CD4-positive, CD25-positive, alpha-beta regulatory T cell (primary cell): ENCODE results near the gene AGAP1. TPM values are rescaled to one million over a fixed set of nuclear protein-coding genes. Genes with fewer than 3 reads are reported as not detected.

Experiments
- ATAC-seq, 2 donors: fragments of 150-1000 bp; cut with Tn5 transposase; one replicate each; pipeline ENCODE4 v1.10.0; 2021; ENCODE audit warnings: low read depth in 2 of 2, moderate number of reproducible peaks in 2 of 2, moderate library complexity in 1 of 2
- DNase-seq, 3 donors: peaks; one replicate each; pipeline versions ENCODE4 v3.0.0 to v3.0.0-alpha.2; 2012 to 2022; ENCODE audit warnings: mixed read lengths in 1 of 3
- H3K27ac ChIP-seq: one replicate; pipeline ENCODE4 v1.7.0; 2013; ENCODE audit warnings: mild to moderate bottlenecking, low read length; ENCODE audit not compliant: insufficient read depth, poor library complexity, severe bottlenecking
- H3K27me3 ChIP-seq: one replicate; pipeline ENCODE4 v1.7.0; 2013; ENCODE audit warnings: low read length; ENCODE audit not compliant: control insufficient read depth, insufficient read depth
- H3K36me3 ChIP-seq: one replicate; pipeline ENCODE4 v1.7.0; 2013; ENCODE audit warnings: mild to moderate bottlenecking, low read length, moderate library complexity; ENCODE audit not compliant: control insufficient read depth, insufficient read depth
- H3K4me1 ChIP-seq: 2 replicates; pipeline ENCODE4 v1.7.0; 2013; ENCODE audit warnings: mild to moderate bottlenecking, low read length; ENCODE audit not compliant: insufficient read depth, control insufficient read depth, poor library complexity, severe bottlenecking
- H3K4me3 ChIP-seq: one replicate; pipeline ENCODE4 v1.7.0; 2013; ENCODE audit warnings: low read depth, mild to moderate bottlenecking, low read length, moderate library complexity
- H3K9me3 ChIP-seq, 2 experiments: 1 replicate in 1 of 2; 2 replicates in 1 of 2; pipeline ENCODE4 v1.7.0; 2013; ENCODE audit warnings: low read length in 2 of 2, mild to moderate bottlenecking in 1 of 2, moderate library complexity in 1 of 2; ENCODE audit not compliant: control insufficient read depth in 2 of 2
- H3K27ac Mint-ChIP-seq, 3 donors: one replicate each; pipeline ENCODE4 v1.8.0; 2020 to 2022; ENCODE audit warnings: mild to moderate bottlenecking in 3 of 3, mixed read lengths in 3 of 3, moderate library complexity in 2 of 3
- H3K27me3 Mint-ChIP-seq: one replicate; pipeline ENCODE4 v1.8.0; 2022; ENCODE audit warnings: mild to moderate bottlenecking, mixed read lengths
- H3K36me3 Mint-ChIP-seq: one replicate; pipeline ENCODE4 v1.8.0; 2020; ENCODE audit warnings: mixed read lengths
- H3K4me1 Mint-ChIP-seq, 4 donors: one replicate each; pipeline ENCODE4 v1.8.0; 2020 to 2022; ENCODE audit warnings: mixed read lengths in 4 of 4, mild to moderate bottlenecking in 1 of 4
- H3K4me3 Mint-ChIP-seq, 4 donors: one replicate each; pipeline ENCODE4 v1.8.0; 2020 to 2022; ENCODE audit warnings: mild to moderate bottlenecking in 4 of 4, mixed read lengths in 4 of 4, moderate library complexity in 3 of 4
- H3K9me3 Mint-ChIP-seq, 7 donors: one replicate each; pipeline ENCODE4 v1.8.0; 2020 to 2022; ENCODE audit warnings: mixed read lengths in 7 of 7, mild to moderate bottlenecking in 3 of 7, moderate library complexity in 2 of 7
- polyA plus RNA-seq, 4 donors: library from polyadenylated mRNA; unstranded; fragments of 300-500 nt; fragmentation: Illumina TruSeq; gene quantifications; one replicate each; pipeline ENCODE4 v1.2.3, GENCODE V29; 2021
- total RNA-seq: library from RNA; stranded (reverse); gene quantifications from one replicate; pipeline ENCODE4 v1.2.3, GENCODE V29; 2022

The AGAP1 gene
- total and polyA plus RNA-seq, 5 donors from 2014 or later = 0.99 TPM; not detected in 4

- no peak for ATAC-seq
- H3K27me3 Mint-ChIP-seq = peaks cover 44% of the 10 kb centered on the region
- peaks cover 0 to 3% (median 0%) of the 10 kb centered on the region in 4 donors for H3K4me1 Mint-ChIP-seq
- no peak overlapping the region for H3K4me3 Mint-ChIP-seq
- no peak overlapping the region for H3K27ac Mint-ChIP-seq
- no peaks in the 10 kb centered on the region for H3K27me3 ChIP-seq
- no peaks in the 10 kb centered on the region for H3K36me3 Mint-ChIP-seq
- no peak for DNase-seq
- no peaks in the 10 kb centered on the region for H3K4me1 ChIP-seq
- H3K4me3 ChIP-seq = no peak overlapping the region
- H3K36me3 ChIP-seq = no peaks in the 10 kb centered on the region
- no peak overlapping the region for H3K27ac ChIP-seq
- no peaks in the 10 kb centered on the region for H3K9me3 ChIP-seq
- H3K9me3 Mint-ChIP-seq = peaks cover 0 to 4% (median 0%) of the 10 kb centered on the region in 7 donors
Measured at GRCh38 chr2:236159778-236160170, 665.9 kb downstream of the AGAP1 start.

DNA sequence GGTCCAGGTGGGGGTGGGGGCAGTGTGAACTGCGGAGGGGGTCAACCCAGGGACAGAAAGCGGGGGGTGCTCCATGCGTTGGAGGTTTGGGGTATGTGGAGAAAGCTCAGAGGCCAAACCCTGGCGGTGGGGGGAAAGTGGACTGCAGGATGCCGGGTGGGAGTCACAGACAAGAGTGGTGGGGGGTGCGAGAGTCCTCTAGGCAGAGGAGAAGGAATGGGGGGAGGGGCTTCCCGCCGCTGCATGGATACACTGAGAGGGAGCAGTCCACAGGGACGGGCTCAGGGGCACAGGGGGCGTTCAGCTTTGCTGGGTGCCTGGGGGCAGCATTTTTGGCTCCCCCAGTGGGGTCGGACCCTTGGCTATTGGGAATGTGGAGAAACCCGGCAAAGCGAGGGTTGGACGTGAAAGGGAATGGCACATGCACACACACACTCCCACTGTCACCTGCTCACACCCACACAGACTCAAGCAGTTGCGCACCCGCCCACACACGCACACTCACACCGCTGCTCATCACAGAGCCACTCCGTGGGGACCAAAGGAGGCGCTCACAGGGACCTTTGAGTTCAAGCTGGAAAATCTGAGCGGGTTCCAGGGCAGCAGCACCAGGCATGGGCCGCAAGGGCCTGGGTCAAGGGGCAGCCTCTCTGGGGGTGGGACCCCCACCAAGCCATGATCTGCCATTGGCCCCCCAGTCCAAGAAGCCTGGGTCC lies 666.7 kb downstream of the AGAP1 start:
- Mint-ChIP-seq H3K27me3 (peaks cover 52% of the 10 kb centered on the region), H3K36me3 (no peaks in the 10 kb centered on the region), H3K4me3 (no peak overlapping the region), H3K9me3 (peaks cover 0 to 5% (median 0%) of the 10 kb centered on the region in 7 donors), H3K27ac (no peak overlapping the region), H3K4me1 (peaks cover 0 to 4% (median 0%) of the 10 kb centered on the region in 4 donors)
- DNase-seq (no peak), ATAC-seq (no peak)
- H3K4me1 ChIP-seq = no peaks in the 10 kb centered on the region
- no peaks in the 10 kb centered on the region for H3K27me3 ChIP-seq
- no peaks in the 10 kb centered on the region for H3K36me3 ChIP-seq
- H3K27ac ChIP-seq = no peak overlapping the region
- no peaks in the 10 kb centered on the region for H3K9me3 ChIP-seq
- H3K4me3 ChIP-seq = no peak overlapping the region

- H3K4me3 Mint-ChIP-seq = no peak overlapping the region
- H3K36me3 Mint-ChIP-seq = no peaks in the 10 kb centered on the region
- H3K9me3 Mint-ChIP-seq = peaks cover 0 to 5% (median 0%) of the 10 kb centered on the region in 7 donors
- peaks cover 53% of the 10 kb centered on the region for H3K27me3 Mint-ChIP-seq
- no peak for ATAC-seq
- Histone ChIP-seq H3K4me3 (no peak overlapping the region), H3K36me3 (no peaks in the 10 kb centered on the region), H3K9me3 (no peaks in the 10 kb centered on the region), H3K27me3 (no peaks in the 10 kb centered on the region), H3K27ac (no peak overlapping the region), H3K4me1 (no peaks in the 10 kb centered on the region)
- no peak overlapping the region for H3K27ac Mint-ChIP-seq
- peaks cover 0 to 4% (median 0%) of the 10 kb centered on the region in 4 donors for H3K4me1 Mint-ChIP-seq
- no peak for DNase-seq
Measured at GRCh38 chr2:236161082-236161462, 667.2 kb downstream of the AGAP1 start.

DNA sequence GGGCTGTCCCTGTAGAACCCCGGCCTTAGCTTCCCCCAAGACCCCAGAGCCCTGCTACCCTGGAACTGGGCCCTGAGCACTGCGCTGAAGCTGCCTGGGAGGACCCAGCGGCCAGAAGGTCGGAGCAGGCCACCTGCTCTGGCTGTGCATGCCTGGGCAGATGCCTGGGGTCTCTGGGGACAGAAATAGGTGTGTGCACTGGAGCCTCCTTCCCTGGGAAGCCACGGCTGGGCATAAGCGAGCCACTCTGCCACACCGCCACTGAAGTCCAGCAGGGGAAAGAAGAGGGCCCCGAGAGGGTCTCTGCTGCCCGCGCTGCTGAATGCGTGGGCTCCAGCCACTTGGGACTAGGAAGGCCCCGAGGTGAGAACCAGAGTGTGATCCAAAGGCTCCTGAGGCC lies 667.7 kb downstream of the AGAP1 start:
- Histone ChIP-seq H3K27ac (no peak overlapping the region), H3K4me1 (no peaks in the 10 kb centered on the region), H3K9me3 (no peaks in the 10 kb centered on the region), H3K27me3 (no peaks in the 10 kb centered on the region), H3K4me3 (no peak overlapping the region), H3K36me3 (no peaks in the 10 kb centered on the region)
- Mint-ChIP-seq H3K27ac (no peak overlapping the region), H3K36me3 (no peaks in the 10 kb centered on the region), H3K4me3 (no peak overlapping the region), H3K9me3 (peaks cover 0 to 5% (median 0%) of the 10 kb centered on the region in 7 donors), H3K27me3 (peaks cover 58% of the 10 kb centered on the region), H3K4me1 (peaks cover 0 to 8% (median 0%) of the 10 kb centered on the region in 4 donors)
- ATAC-seq (no peak), DNase-seq (no peak)

DNA sequence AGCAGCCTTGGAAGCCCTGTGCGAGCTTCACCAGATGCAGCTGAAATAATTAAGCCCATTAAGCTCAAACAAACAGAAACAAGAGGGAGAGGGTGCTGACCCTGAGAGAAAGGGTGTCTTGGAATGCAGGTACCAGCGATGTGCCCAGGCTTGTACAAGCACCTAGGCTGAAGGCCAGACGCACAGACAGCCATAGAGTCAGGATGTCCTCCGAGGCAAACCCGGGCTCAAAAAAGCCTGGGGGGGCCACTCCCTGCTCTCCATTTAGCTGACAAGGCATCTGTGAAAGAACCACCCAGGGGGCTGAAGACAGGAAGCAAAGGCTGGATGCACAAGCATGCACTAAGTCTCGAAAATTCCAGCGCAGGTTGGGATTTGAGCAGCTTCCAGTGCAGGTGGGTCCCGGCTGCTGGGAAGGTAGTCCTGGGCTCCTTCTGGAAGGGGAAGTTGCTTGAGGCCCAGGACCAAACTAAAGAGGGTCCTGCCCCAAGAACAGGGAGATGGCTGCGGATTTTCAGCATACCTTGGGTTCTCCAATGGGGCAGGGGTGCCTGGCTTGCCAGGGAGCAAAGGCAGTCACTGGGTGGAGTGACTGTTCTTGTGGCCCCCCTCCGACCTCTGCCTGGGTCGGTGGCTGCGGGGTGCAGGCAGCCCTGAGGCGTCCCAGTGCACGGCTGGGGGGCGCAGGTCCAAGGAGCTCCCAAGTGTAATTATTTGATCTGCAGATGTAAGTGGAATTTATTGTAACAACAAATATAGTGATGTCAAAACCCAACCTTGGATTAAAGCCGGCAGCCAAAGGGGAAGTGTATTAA lies 668.4 kb downstream of the AGAP1 start:
- Histone ChIP-seq H3K27ac (no peak overlapping the region), H3K36me3 (no peaks in the 10 kb centered on the region), H3K4me3 (no peak overlapping the region), H3K4me1 (no peaks in the 10 kb centered on the region), H3K27me3 (no peaks in the 10 kb centered on the region), H3K9me3 (no peaks in the 10 kb centered on the region)
- Mint-ChIP-seq H3K27ac (no peak overlapping the region), H3K9me3 (peaks cover 0 to 5% (median 0%) of the 10 kb centered on the region in 7 donors), H3K27me3 (peaks cover 62% of the 10 kb centered on the region), H3K4me1 (peaks cover 0 to 11% (median 0%) of the 10 kb centered on the region in 4 donors), H3K4me3 (no peak overlapping the region), H3K36me3 (no peaks in the 10 kb centered on the region)
- no peak for DNase-seq
- ATAC-seq = no peak

DNA sequence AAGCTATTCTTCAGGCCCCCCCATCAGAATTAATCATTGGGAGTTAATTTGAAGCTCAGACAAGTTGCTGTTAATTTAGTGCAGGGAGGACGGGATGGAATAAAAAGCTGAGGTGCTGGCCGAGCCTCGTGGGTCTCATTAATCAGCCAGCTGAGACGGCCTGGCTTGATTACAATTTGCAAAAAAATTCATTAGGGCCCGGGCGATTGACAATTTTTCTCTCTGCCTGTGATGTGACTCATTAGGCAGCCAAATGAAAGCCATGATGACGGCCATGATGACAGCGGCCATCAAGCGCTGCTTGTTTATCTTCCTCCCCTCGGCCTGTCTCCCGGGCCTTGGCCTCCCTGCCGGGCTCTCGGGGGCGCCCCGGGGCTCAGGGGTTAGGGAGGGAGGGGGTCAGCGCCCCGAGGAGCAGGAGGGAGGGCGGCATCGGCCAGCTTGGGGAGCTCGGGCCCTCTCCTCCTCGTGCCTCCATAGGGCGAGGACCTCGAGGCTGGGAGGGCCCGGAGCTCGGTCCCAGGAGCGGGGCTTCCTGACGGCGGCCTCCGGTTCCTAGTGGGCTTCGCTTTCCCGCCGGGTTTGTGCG lies 669.1 kb downstream of the AGAP1 start:
- peaks cover 0 to 5% (median 0%) of the 10 kb centered on the region in 7 donors for H3K9me3 Mint-ChIP-seq
- Histone ChIP-seq H3K4me1 (no peaks in the 10 kb centered on the region), H3K27me3 (no peaks in the 10 kb centered on the region), H3K36me3 (no peaks in the 10 kb centered on the region), H3K4me3 (no peak overlapping the region), H3K27ac (no peak overlapping the region), H3K9me3 (no peaks in the 10 kb centered on the region)
- no peaks in the 10 kb centered on the region for H3K36me3 Mint-ChIP-seq
- ATAC-seq = no peak
- DNase-seq = no peak
- peaks cover 0 to 11% (median 0%) of the 10 kb centered on the region in 4 donors for H3K4me1 Mint-ChIP-seq
- no peak overlapping the region for H3K4me3 Mint-ChIP-seq
- H3K27me3 Mint-ChIP-seq = peaks cover 55% of the 10 kb centered on the region
- H3K27ac Mint-ChIP-seq = no peak overlapping the region

DNA sequence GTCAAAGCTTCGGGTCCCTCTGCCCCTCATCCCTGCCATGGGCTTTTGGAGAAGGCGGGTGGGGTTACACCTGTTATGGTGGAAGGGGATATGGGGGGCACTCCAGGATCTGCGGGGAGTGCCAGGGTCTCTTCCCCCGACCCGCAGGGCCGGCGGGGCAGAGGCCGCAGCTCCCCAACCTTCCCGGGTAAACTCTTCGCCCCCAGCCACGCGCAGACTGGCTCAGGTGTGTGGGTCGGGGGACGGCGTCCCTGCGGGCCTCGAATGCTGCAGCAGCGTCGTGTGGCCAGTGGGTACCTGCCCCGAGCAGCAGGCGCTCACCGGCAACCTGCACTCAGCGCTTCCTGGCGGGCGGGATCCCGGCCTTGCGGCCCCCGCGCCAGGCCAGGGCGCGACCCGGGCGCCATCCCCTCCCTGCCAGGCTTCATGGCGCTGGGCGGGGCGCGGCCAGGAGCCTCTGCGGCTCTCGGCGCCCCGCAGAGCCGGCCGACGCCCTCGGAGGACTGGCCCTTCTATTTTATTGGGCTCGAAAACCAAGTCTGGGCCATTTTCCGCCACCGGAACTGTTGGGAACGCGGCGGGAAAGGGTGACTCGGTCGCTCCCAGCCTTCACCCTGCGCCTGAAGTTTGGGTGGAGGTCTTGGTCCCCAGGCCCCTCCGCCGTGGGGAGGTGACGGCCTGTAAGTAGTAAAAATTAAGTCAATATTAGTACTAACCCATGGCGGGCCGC lies 669.8 kb downstream of the AGAP1 start:
- H3K36me3 Mint-ChIP-seq = no peaks in the 10 kb centered on the region
- H3K27me3 ChIP-seq = no peaks in the 10 kb centered on the region
- H3K4me3 Mint-ChIP-seq = no peak overlapping the region
- H3K4me1 Mint-ChIP-seq = peaks cover 0 to 10% (median 0%) of the 10 kb centered on the region in 4 donors
- no peaks in the 10 kb centered on the region for H3K36me3 ChIP-seq
- H3K4me1 ChIP-seq = no peaks in the 10 kb centered on the region
- no peak overlapping the region for H3K4me3 ChIP-seq
- H3K27me3 Mint-ChIP-seq = peaks cover 48% of the 10 kb centered on the region
- H3K27ac Mint-ChIP-seq = no peak overlapping the region
- no peak for DNase-seq
- no peaks in the 10 kb centered on the region for H3K9me3 ChIP-seq
- no peak for ATAC-seq
- H3K27ac ChIP-seq = no peak overlapping the region
- peaks cover 0 to 2% (median 0%) of the 10 kb centered on the region in 7 donors for H3K9me3 Mint-ChIP-seq
